NCI-H510A treated with DMSO at 0.1 percent for 48 hours (cell line): ENCODE measurements around the gene B3GAT2.
"Not testable (repeated sequence)": the region's sequence is repeated elsewhere in the genome, so short reads cannot be mapped to it uniquely, and the experiment has no call there.

ENCODE experiments used
- DNase-seq: peaks from one replicate; lab custom pipeline; 2025; lab: John Stamatoyannopoulos, UW

The B3GAT2 gene, protein sequence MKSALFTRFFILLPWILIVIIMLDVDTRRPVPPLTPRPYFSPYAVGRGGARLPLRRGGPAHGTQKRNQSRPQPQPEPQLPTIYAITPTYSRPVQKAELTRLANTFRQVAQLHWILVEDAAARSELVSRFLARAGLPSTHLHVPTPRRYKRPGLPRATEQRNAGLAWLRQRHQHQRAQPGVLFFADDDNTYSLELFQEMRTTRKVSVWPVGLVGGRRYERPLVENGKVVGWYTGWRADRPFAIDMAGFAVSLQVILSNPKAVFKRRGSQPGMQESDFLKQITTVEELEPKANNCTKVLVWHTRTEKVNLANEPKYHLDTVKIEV

DNA sequence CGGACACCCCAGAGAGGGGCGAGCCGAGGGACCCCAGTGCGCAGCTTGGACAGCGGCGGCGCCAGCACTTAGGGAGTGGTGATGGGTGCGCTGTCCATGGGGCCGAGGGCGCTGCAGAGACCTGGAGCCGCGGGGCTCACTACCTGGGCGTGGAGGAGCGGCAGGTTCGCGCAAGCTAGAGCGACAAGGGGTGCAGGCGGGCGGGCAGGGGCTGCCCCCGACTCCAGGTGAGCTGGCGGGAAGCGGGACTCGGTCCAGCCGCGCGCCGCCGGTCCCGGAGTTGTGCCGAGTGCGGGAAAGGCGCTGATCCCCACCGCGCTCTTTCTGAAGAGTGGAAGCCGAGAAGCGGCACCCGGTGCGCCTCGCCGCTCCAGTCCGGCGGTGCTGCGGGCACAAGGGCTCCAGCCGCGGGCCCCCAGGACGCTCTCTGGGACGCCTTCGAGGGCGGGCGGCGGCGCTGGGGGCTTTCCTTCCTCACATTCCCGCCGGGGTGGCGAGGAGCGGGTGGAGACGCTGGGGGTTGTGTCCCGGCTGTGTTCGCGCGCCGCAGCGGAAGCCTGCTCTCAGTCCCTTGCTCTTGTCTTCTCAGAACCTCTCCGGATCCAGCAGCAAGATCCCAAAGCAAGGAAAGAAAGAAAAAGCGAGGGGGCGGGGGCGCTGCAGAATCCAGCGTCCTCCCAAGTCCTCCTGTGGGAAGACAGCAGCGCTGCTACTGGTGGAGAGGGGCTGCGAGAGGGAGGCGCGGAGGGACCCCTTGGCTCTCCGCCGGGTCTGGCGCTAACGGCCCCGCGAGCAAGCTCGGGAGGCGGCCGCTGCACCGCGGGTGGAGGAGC lies at the start of gene B3GAT2:
TSS of gene B3GAT2 (minus strand) at position 610 of the 833 bp plus-strand sequence. CDS start 631 bp downstream, outside the sequence.
- DNase-seq, result peak; percentile 6

- no peak for DNase-seq
Observed at GRCh38 chr6:70998148-70998547, 41.3 kb upstream of the B3GAT2 start.

DNA sequence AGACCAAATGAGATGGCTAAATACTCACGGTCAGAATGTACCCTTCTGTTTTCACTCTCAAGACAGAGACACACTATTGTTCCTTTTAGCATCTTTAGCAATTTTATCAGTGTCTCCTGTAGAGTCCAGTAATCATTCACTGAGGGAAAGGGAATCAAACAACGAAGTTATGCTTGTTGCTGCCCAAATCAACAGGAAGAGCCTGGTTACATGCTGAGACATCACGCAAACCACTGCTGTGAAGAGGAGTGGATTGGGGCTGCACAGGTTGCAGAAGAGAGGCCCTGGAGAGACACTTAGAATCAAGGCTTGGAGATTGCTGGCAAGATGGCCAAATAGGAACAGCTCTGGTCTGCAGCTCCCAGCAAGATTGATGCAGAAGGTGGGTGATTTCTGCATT lies 40.5 kb upstream of the B3GAT2 start:
- no peak for DNase-seq

DNA sequence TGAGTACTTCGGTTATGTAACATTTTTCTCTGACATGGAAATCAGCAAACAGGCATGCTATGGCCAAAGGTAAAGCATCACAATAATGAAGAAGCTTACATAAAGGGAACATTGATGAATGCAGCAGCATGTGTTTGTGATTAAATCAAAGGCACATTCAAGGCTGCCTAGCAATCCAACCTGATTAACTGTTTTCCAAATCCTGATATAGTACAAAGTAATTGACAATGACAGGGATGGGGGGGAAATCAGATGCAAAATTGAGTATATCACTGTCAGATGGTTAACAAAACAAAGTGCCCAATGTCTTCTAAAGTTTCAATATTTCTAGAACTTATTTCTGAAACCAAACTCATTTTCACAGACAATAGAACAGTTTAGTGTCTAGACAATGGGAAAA lies 39.2 kb upstream of the B3GAT2 start:
- DNase-seq, result no peak

- DNase-seq, result no peak
Observed at GRCh38 chr6:70995411-70995810, 38.6 kb upstream of the B3GAT2 start.

GRCh38 chr6:70991253-70991652 lies 34.4 kb upstream of the B3GAT2 start:
- DNase-seq, result no peak

GRCh38 chr6:70985156-70985555 lies 28.3 kb upstream of the B3GAT2 start:
- no peak for DNase-seq

GRCh38 chr6:70982747-70983146 lies 25.9 kb upstream of the B3GAT2 start:
- no peak for DNase-seq

DNA sequence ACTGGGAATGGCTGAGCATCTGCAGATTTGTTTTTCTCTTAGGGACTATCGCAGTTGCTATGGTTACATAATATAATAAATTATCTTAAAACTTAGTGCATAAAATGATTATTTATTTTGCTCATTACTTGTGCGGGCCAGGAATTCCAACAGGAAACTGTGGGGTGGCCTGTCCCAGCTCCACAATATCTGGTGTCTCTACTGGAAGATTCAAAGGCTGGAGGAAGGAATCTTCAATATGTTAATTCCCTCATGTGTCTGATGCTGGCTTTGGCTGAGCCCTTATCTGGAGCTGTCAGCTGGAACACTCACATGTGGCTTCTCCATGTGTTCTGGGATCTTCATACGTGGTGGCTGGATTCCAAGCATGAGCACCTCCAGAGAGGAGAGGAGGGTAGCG lies 23.9 kb upstream of the B3GAT2 start:
- DNase-seq, result no peak

- DNase-seq, result no peak
Observed at GRCh38 chr6:70973604-70974003, 16.7 kb upstream of the B3GAT2 start.

GRCh38 chr6:70967049-70967448 lies 10.2 kb upstream of the B3GAT2 start:
- DNase-seq, result no peak

- DNase-seq, result no peak
Observed at GRCh38 chr6:70957284-70957617, 391 bp upstream of the B3GAT2 start.

DNA sequence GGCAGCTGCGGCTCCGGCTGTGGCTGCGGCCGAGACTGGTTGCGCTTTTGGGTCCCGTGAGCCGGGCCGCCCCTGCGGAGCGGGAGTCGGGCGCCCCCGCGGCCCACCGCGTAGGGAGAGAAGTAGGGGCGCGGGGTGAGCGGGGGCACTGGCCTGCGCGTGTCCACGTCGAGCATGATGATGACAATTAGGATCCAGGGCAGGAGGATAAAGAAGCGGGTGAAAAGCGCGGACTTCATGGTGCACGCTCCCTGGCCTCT lies 739 bp downstream of the B3GAT2 start:
- DNase-seq, result no peak

- DNase-seq, result peak; percentile 60
Observed at GRCh38 chr6:70955441-70956190, 1.2 kb downstream of the B3GAT2 start.

- DNase-seq, result no peak
Observed at GRCh38 chr6:70954750-70955149, 2.1 kb downstream of the B3GAT2 start.

DNA sequence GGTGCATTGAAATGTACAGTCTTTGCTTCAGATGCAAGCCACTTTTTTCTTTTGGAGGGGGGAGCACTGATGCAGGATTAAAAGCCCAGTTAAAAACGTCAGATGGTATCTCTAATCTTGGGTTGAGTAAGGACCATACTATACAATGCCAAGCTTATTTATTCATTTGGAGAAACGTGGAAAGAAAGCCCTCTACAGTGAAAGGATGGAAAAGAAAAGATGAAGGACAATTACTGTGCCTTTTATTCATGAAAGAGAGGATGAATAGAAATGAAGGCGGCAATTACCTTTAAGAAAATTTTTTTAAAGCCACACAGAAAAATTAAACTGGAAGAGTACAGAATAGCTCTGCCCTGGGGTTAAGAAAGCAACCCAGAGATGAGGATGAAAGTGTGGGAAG lies 2.7 kb downstream of the B3GAT2 start:
- DNase-seq, result no peak

- DNase-seq, result no peak
Observed at GRCh38 chr6:70952608-70953165, 4.2 kb downstream of the B3GAT2 start.

- DNase-seq, result not testable (repeated sequence)
Observed at GRCh38 chr6:70944321-70944720, 12.5 kb downstream of the B3GAT2 start.

GRCh38 chr6:70933853-70934252 lies 23.0 kb downstream of the B3GAT2 start:
- no peak for DNase-seq

DNA sequence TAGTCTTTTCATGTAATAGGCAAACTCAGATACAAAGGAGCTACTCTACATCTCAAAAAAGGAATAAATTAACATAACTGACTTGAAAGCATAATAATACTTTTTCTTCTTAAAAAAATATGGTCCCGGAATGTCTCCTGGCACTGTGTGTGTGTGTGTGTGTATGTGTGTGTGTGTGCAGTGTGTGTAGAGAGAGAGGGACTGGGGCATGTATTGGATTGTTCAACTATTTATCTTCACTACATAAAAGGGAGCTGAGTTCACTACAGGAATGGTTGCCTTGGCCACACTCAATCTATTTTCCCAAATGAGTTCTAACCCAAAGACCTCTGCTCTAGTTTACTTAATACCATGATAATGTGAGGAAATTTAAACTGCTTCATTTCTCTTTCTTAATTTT lies 51.1 kb downstream of the B3GAT2 start:
- DNase-seq, result no peak

DNA sequence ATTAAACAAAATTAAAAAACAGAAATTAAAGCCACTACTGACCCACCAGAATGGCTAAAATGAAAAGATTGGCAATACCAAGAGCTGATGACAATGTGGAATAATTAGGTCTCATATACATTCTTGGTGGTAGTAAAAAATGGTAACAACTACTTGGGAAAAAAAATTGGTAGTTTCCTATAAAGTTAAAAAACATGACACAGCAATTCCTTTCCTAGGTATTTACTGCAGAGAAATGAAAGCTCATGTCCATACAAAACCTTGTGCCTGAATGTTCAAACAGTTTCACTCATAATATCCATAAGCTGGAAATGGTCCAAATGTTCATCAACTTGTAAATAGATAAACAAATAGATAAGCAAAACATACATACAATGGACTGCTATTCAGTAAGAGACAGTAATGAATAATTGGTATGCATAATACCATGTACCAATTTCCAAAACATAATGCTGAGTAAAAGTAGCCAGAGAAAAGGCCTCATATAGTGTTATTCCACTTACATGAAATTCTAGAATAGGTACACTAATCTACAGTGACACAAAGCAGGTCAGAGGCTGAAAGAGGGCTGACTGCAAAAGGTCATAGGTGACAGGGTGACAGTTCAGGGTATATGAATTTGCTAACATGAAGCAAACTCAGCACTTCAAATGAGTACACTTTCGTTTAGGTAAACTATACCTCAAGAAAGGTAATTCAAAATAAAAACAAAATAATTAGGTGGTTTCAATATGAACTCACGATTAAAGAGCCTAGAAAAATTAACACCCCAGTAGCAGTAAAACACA lies 53.0 kb downstream of the B3GAT2 start:
- no peak for DNase-seq

GRCh38 chr6:70901324-70901723 lies 55.5 kb downstream of the B3GAT2 start:
- no peak for DNase-seq
